H1 (cell line): ENCODE data around the gene FNDC5. TPM values are rescaled to one million over a fixed set of nuclear protein-coding genes. Genes with fewer than 3 reads are reported as not detected.

Experiments used
- CTCF ChIA-PET: fragments of 300-600 bp; sonication (Branson Sonifier 250); formaldehyde crosslinking; loops from one replicate; lab custom pipeline; 2021; ENCODE audit not compliant: partially characterized antibody; lab: Charles Lee
- POLR2A ChIA-PET: fragments of 300-600 bp; sonication (Branson Sonifier 250); formaldehyde crosslinking; loops from one replicate; lab custom pipeline; 2021; ENCODE audit warnings: inconsistent platforms; ENCODE audit not compliant: partially characterized antibody; lab: Charles Lee
- DNase-seq, 2 experiments: peaks; one replicate each; pipeline versions ENCODE4 v3.0.0 to v3.0.0-alpha.2; 2010 to 2022; ENCODE audit warnings: low spot score in 2 of 2, low read depth in 1 of 2, mixed read lengths in 1 of 2
- FAIRE-seq: peaks from 2 replicates; lab custom pipeline; 2011; peaks lifted over from hg19 to GRCh38; lab: Jason Lieb, UNC
- H2AFZ ChIP-seq: 2 replicates; pipeline ENCODE4 v1.8.1; 2012; ENCODE audit warnings: low read length, inconsistent platforms
- H2AK5ac ChIP-seq: 2 replicates; pipeline ENCODE4 v1.6.1; 2013; ENCODE audit warnings: low read depth, low read length
- H2BK120ac ChIP-seq: replicated peaks from 2 replicates; pipeline ENCODE3; 2013; ENCODE audit warnings: low read depth, low read length, inconsistent platforms
- H2BK12ac ChIP-seq: 2 replicates; pipeline ENCODE4 v1.6.1; 2013; ENCODE audit warnings: low read depth, low read length
- H2BK15ac ChIP-seq: 2 replicates; pipeline ENCODE4 v1.6.1; 2013; ENCODE audit warnings: low read length
- H2BK20ac ChIP-seq: 2 replicates; pipeline ENCODE4 v1.6.1; 2013; ENCODE audit warnings: low read length
- H2BK5ac ChIP-seq: 2 replicates; pipeline ENCODE4 v1.6.1; 2013; ENCODE audit warnings: low read depth, low read length
- H3K14ac ChIP-seq: 2 replicates; pipeline ENCODE4 v1.6.1; 2013; ENCODE audit warnings: inconsistent platforms; ENCODE audit not compliant: insufficient read length
- H3K18ac ChIP-seq: 2 replicates; pipeline ENCODE4 v1.6.1; 2013; ENCODE audit warnings: low read length; ENCODE audit errors: extremely low read depth
- H3K23ac ChIP-seq: 2 replicates; pipeline ENCODE4 v1.6.1; 2013; ENCODE audit warnings: inconsistent platforms; ENCODE audit not compliant: insufficient read length
- H3K23me2 ChIP-seq: 2 replicates; pipeline ENCODE4 v1.6.1; 2013; ENCODE audit warnings: low read depth, low read length
- H3K27ac ChIP-seq: 2 replicates; pipeline ENCODE4 v1.6.1; 2011; ENCODE audit warnings: low read depth, low read length, inconsistent platforms
- H3K27me3 ChIP-seq, 4 experiments: replicated peaks in 1 of 4; 1 replicate in 1 of 4; 2 replicates in 3 of 4; pipeline versions ENCODE4 v1.6.1 to v1.8.1; 2011 to 2013; ENCODE audit warnings: low read length in 3 of 4, mild to moderate bottlenecking in 3 of 4, inconsistent platforms in 2 of 4, mixed read lengths in 2 of 4, moderate library complexity in 1 of 4; ENCODE audit not compliant: control insufficient read depth in 3 of 4, insufficient read depth in 3 of 4; ENCODE audit errors: extremely low read depth in 1 of 4
- H3K36me3 ChIP-seq, 4 experiments: 2 replicates each; pipeline versions ENCODE4 v1.6.1 to v1.8.1; 2011 to 2013; ENCODE audit warnings: mild to moderate bottlenecking in 4 of 4, low read length in 3 of 4, moderate library complexity in 2 of 4, control low read depth in 1 of 4, inconsistent platforms in 1 of 4; ENCODE audit not compliant: insufficient read depth in 4 of 4, control insufficient read depth in 2 of 4
- H3K4ac ChIP-seq: replicated peaks from 2 replicates; pipeline ENCODE3; 2013; ENCODE audit warnings: low read length, low read depth, mixed read lengths, inconsistent platforms; ENCODE audit not compliant: insufficient read length
- H3K4me1 ChIP-seq, 4 experiments: replicated peaks in 1 of 4; 1 replicate in 1 of 4; 2 replicates in 3 of 4; pipeline versions ENCODE4 v1.6.1 to v1.8.1; 2011 to 2013; ENCODE audit warnings: low read length in 3 of 4, inconsistent platforms in 2 of 4, mixed read lengths in 1 of 4; ENCODE audit not compliant: insufficient read depth in 4 of 4, control insufficient read depth in 3 of 4
- H3K4me2 ChIP-seq, 2 experiments: 2 replicates each; pipeline versions ENCODE4 v1.6.1 to v1.8.1; 2011 to 2013; ENCODE audit warnings: low read depth in 2 of 2, low read length in 2 of 2, control low read depth in 1 of 2, inconsistent platforms in 1 of 2, mild to moderate bottlenecking in 1 of 2; ENCODE audit not compliant: insufficient read depth in 1 of 2
- H3K4me3 ChIP-seq, 4 experiments: fragments of 200-600, 300-600 bp in 1 of 4; sonication (generic), shearing (Covaris generic), sonication (Bioruptor Twin) in 1 of 4; 2 replicates each; pipeline versions ENCODE4 v1.5.1 to v1.8.1; 2011 to 2016; ENCODE audit warnings: low read length in 4 of 4, low read depth in 3 of 4, control low read depth in 2 of 4, inconsistent platforms in 2 of 4, mild to moderate bottlenecking in 2 of 4, mixed read lengths in 1 of 4, moderate library complexity in 1 of 4; ENCODE audit not compliant: insufficient read depth in 2 of 4; ENCODE audit errors: extremely low read depth in 1 of 4
- H3K56ac ChIP-seq: replicated peaks from 2 replicates; pipeline ENCODE3; 2013; ENCODE audit warnings: low read depth, mild to moderate bottlenecking, mixed read lengths, low read length, inconsistent platforms; ENCODE audit not compliant: insufficient read length
- H3K79me1 ChIP-seq: 2 replicates; pipeline ENCODE4 v1.6.1; 2013; ENCODE audit warnings: low read depth, low read length, control low read depth
- H3K79me2 ChIP-seq, 2 experiments: 2 replicates each; pipeline versions ENCODE4 v1.6.1 to v1.8.1; 2012 to 2013; ENCODE audit warnings: low read length in 2 of 2, mild to moderate bottlenecking in 2 of 2, inconsistent platforms in 1 of 2; ENCODE audit not compliant: insufficient read depth in 2 of 2, control insufficient read depth in 1 of 2
- H3K9ac ChIP-seq, 4 experiments: replicated peaks in 1 of 4; 1 replicate in 1 of 4; 2 replicates in 3 of 4; pipeline versions ENCODE4 v1.6.1 to v1.8.1; 2011 to 2013; ENCODE audit warnings: low read depth in 3 of 4, low read length in 3 of 4, control low read depth in 2 of 4, mild to moderate bottlenecking in 2 of 4, moderate library complexity in 2 of 4, inconsistent platforms in 1 of 4; ENCODE audit errors: extremely low read depth in 1 of 4
- H3K9me3 ChIP-seq, 2 experiments: 2 replicates each; pipeline versions ENCODE4 v1.6.1 to v1.8.1; 2012 to 2013; ENCODE audit warnings: mild to moderate bottlenecking in 2 of 2, moderate library complexity in 2 of 2, control low read depth in 1 of 2, inconsistent platforms in 1 of 2, low read depth in 1 of 2, low read length in 1 of 2, mixed read lengths in 1 of 2; ENCODE audit not compliant: insufficient read depth in 2 of 2
- H4K20me1 ChIP-seq, 2 experiments: replicated peaks in 1 of 2; 2 replicates each; pipeline versions ENCODE3 to v1.8.1; 2011 to 2013; ENCODE audit warnings: inconsistent platforms in 2 of 2, low read length in 2 of 2, mild to moderate bottlenecking in 1 of 2; ENCODE audit not compliant: insufficient read depth in 2 of 2, control insufficient read depth in 1 of 2
- H4K5ac ChIP-seq: 2 replicates; pipeline ENCODE4 v1.6.1; 2013; ENCODE audit warnings: low read length, low read depth, mixed read lengths, inconsistent platforms; ENCODE audit not compliant: insufficient read length
- H4K8ac ChIP-seq: 2 replicates; pipeline ENCODE4 v1.8.0; 2013; ENCODE audit warnings: mild to moderate bottlenecking, moderate library complexity, low read length, inconsistent platforms; ENCODE audit not compliant: insufficient read depth; ENCODE audit errors: extremely low read depth
- H4K91ac ChIP-seq: replicated peaks from 2 replicates; pipeline ENCODE3; 2013; ENCODE audit warnings: low read length, mixed read lengths, inconsistent platforms; ENCODE audit not compliant: insufficient read length
- YY1 ChIP-seq: IDR thresholded peaks from 2 replicates; pipeline ENCODE4 v1.6.1; 2011; ENCODE audit warnings: low read depth, mild to moderate bottlenecking, low read length
- WGBS, 2 experiments: shearing (Covaris generic) in 1 of 2; methylation state at CpG; one replicate each; pipeline versions ENCODE4 v1.1.6 to v1.1.7; 2013 to 2015; ENCODE audit warnings: low lambda C conversion rate in 2 of 2, mixed read lengths in 2 of 2, inconsistent platforms in 1 of 2, low coverage in 1 of 2, missing lambda C conversion rate in 1 of 2; ENCODE audit not compliant: insufficient replicate concordance in 2 of 2, insufficient coverage in 1 of 2, insufficient read length in 1 of 2; ENCODE audit errors: extremely low coverage in 1 of 2, missing lambda C conversion rate in 1 of 2; 5-methylcytosine and 5-hydroxymethylcytosine counted together
- polyA plus RNA-seq, 7 experiments: library from polyadenylated mRNA; depleted of rRNA in 3 of 7; stranded (reverse) in 5 of 7; unstranded in 2 of 7; fragments of >200 nt in 5 of 7; fragments of 200-250 nt in 2 of 7; gene quantifications; 1 replicate in 5 of 7; 2 replicates in 1 of 7; 4 replicates in 1 of 7; pipeline versions ENCODE4 v1.2.1 to v1.2.3, GENCODE V29; 2011 to 2013; ENCODE audit warnings: missing spikeins in 2 of 7, mixed read lengths in 2 of 7
- total RNA-seq: library from RNA; stranded (reverse); fragmentation: NEBNext Ultra II Directional; extraction: Animal tissue kit (Norgen Biotek cat#: 25700); gene quantifications from 2 replicates; pipeline ENCODE4 v1.2.1, GENCODE V29; 2021
- TF ChIP-seq, protein P1 (sequence below): IDR thresholded peaks from 2 replicates; pipeline ENCODE4 v1.6.1; 2012; ENCODE audit warnings: inconsistent platforms

Gene FNDC5
- total and polyA plus RNA-seq, 2 of the 8 experiments (the other 6 are each of a cell fraction or from before 2014, with no cell fraction given): 1.8 to 2.0 TPM

DNA sequence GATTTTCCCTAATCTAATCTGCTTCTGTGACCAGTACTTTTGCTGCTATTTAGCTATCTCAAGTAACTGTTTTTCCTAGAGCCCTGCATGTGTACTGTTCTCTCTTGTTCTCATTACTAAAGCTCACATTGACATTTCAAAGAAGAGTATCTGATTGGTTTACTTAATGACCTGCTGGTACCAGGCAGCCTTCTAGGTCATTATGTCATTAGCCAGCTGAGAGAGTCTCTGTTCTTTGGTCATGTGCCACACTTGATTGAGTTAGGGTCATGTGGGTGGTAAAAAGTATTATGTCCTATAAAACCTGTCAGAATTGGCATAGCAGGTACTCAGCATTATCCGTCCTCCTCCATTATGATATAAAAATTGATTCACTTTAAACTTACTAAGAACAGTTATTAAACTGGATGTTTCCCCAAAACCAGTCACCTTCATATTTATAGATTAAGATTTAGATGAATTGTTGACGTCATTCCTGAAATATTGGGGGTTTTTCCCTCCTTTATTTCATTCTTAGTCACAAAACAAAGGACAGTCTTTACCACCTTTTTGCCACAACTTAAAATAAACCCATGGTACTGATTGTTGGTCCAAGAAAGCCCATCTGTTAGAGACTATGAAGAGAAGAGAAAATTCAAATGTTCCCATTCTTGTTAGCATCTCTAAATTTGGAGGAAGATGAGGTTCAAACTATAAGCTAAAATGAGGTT is 22.2 kb downstream of the FNDC5 start:
- Histone ChIP-seq H4K5ac (no peak overlapping the region), H3K56ac (no peak overlapping the region), H3K23ac (no peak overlapping the region), H2BK5ac (no peak overlapping the region), H3K4me1 (no peaks in the 10 kb centered on the region), H3K9ac (no peak overlapping the region), H2BK120ac (no peak overlapping the region), H2BK20ac (no peak overlapping the region), H3K9me3 (no peaks in the 10 kb centered on the region), H3K4me2 (no peak overlapping the region), H2AFZ (no peak overlapping the region), H3K36me3 (peaks cover 0 to 19% (median 5%) of the 10 kb centered on the region in 4 experiments; a peak in 6 of 8 replicates), H4K91ac (no peak overlapping the region), H3K18ac (no peak overlapping the region), H3K27me3 (no peaks in the 10 kb centered on the region), H3K79me1 (no peaks in the 10 kb centered on the region; the same call in 1 of the 2 replicates), H3K27ac (no peak overlapping the region), H3K23me2 (no peaks in the 10 kb centered on the region), H3K4me3 (no peak overlapping the region), H4K20me1 (peaks cover 1 to 2% of the 10 kb centered on the region in 2 experiments), H3K4ac (no peak overlapping the region), H3K79me2 (no peaks in the 10 kb centered on the region), H2BK15ac (no peak overlapping the region), H4K8ac (no peak overlapping the region; the same call in 1 of the 2 replicates), H2BK12ac (no peak overlapping the region), H3K14ac (no peak overlapping the region), H2AK5ac (no peak overlapping the region)
- CTCF ChIA-PET: interaction anchor here (0.6 kb wide), 1 partner anchor 32 kb away, joined by 4 read pairs; no protein-coding TSS in a partner anchor
- FAIRE-seq: no peak
- DNase-seq: no peak
- POLR2A ChIA-PET: interaction anchor here (0.6 to 3.4 kb wide), 9 partner anchors 8 to 136 kb away, joined by 3 to 8 read pairs (median 4); no protein-coding TSS in a partner anchor
- TF ChIP-seq, protein P1, sequence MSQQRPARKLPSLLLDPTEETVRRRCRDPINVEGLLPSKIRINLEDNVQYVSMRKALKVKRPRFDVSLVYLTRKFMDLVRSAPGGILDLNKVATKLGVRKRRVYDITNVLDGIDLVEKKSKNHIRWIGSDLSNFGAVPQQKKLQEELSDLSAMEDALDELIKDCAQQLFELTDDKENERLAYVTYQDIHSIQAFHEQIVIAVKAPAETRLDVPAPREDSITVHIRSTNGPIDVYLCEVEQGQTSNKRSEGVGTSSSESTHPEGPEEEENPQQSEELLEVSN: no peak
- TF ChIP-seq YY1: no peak
- WGBS, 2 experiments: 45% methylated on average over 2 of the region's 2 CpGs; no CpG with 5 or more reads in 1 of the 2 experiments
